DMS 273 (cell line): ENCODE results near the gene KBTBD8.

ENCODE experiments used
- DNase-seq: peaks from one replicate; lab custom pipeline; 2025; ENCODE audit not compliant: unreplicated experiment; lab: John Stamatoyannopoulos, UW

Gene KBTBD8

GRCh38 chr3:67031986-67032385 lies 33.9 kb downstream of the KBTBD8 start:
- DNase-seq, result no peak

GRCh38 chr3:67033079-67033478 lies 35.0 kb downstream of the KBTBD8 start:
- DNase-seq, result no peak

GRCh38 chr3:67034371-67034770 lies 36.3 kb downstream of the KBTBD8 start:
- DNase-seq, result no peak

- DNase-seq, result no peak
Measured at GRCh38 chr3:67037615-67038014, 39.5 kb downstream of the KBTBD8 start.

GRCh38 chr3:67044295-67044694 lies 46.2 kb downstream of the KBTBD8 start:
- no peak for DNase-seq

GRCh38 chr3:67044955-67045354 lies 46.8 kb downstream of the KBTBD8 start:
- no peak for DNase-seq

- DNase-seq, result no peak
Measured at GRCh38 chr3:67045711-67046465, 47.8 kb downstream of the KBTBD8 start.

GRCh38 chr3:67047051-67047450 lies 48.9 kb downstream of the KBTBD8 start:
- no peak for DNase-seq

- no peak for DNase-seq
Measured at GRCh38 chr3:67048067-67048714, 50.1 kb downstream of the KBTBD8 start.

- no peak for DNase-seq
Measured at GRCh38 chr3:67048715-67049074, 50.6 kb downstream of the KBTBD8 start.

GRCh38 chr3:67059443-67059842 lies 61.3 kb downstream of the KBTBD8 start:
- DNase-seq, result no peak
